Mammary epithelial cell (primary cell): Measurements from ENCODE around the gene SHROOM2.

ENCODE experiments used
- CTCF ChIP-seq, 2 donors: IDR thresholded peaks in 1 of 2; conservative IDR thresholded peaks in 1 of 2; 2 replicates each; pipeline ENCODE4 v1.5.1; 2011 to 2012; ENCODE audit warnings: inconsistent platforms in 2 of 2, low read length in 2 of 2, mild to moderate bottlenecking in 2 of 2, control low read depth in 1 of 2, low read depth in 1 of 2; ENCODE audit not compliant: insufficient read depth in 1 of 2; ENCODE audit errors: extremely low read depth in 1 of 2
- EZH2 ChIP-seq: IDR thresholded peaks from 2 replicates; pipeline ENCODE4 v1.6.1; 2012; ENCODE audit warnings: low read length, inconsistent platforms, borderline replicate concordance

GRCh38 chrX:9842541-9842940, 56.3 kb downstream of the SHROOM2 start:
- TF ChIP-seq CTCF (conservative IDR thresholded peaks at IDR 0.05 in 1 of 2, IDR thresholded peaks at IDR 0.05 in 1 of 2; ENCODE audit: extremely low read depth in 1 of 2, insufficient read depth in 1 of 2, low read depth in 1 of 2, low read length in 2 of 2), result no peak
- no peak for TF ChIP-seq EZH2
